HCT116 (cell line): Measurements from ENCODE around the gene SH2B3. TPM values are rescaled to one million over a fixed set of nuclear protein-coding genes. Genes with fewer than 3 reads are reported as not detected.

ENCODE experiments used
- ATAC-seq: fragments of 200-7000 bp; cut with Tn5 transposase; 2 replicates; pipeline ENCODE4 v1.9.1; 2020; ENCODE audit warnings: mild to moderate bottlenecking, moderate library complexity
- BruUV-seq: library from RNA; stranded (reverse); fragments of 400-500 nt; replicated peaks from 2 replicates; lab custom pipeline; 2021; lab: Mats Ljungman, UMichigan
- CTCF ChIA-PET: fragments of 300-600 bp; sonication (Branson Sonifier 250); formaldehyde crosslinking; loops from one replicate; lab custom pipeline; 2021; ENCODE audit warnings: antibody characterized with exemption; lab: Charles Lee
- POLR2A ChIA-PET: fragments of 300-600, 350-600 bp; sonication (Branson Sonifier 250); formaldehyde crosslinking; loops from one replicate; lab custom pipeline; 2021; ENCODE audit warnings: antibody characterized with exemption; lab: Charles Lee
- RAD21 ChIA-PET, 2 experiments: fragments of 300-600 bp; sonication (Branson Sonifier 250); formaldehyde crosslinking; loops; one replicate each; lab custom pipeline; 2023; ENCODE audit warnings: low total read pairs in 2 of 2; ENCODE audit not compliant: uncharacterized antibody in 2 of 2, unreplicated experiment in 2 of 2, low non-redundant PET in 1 of 2; lab: Charles Lee
- DNase-seq: peaks from one replicate; pipeline ENCODE4 v3.0.0-alpha.2; 2010; ENCODE audit warnings: low read depth, low spot score
- H2AFZ ChIP-seq: fragments of 200-600 bp; shearing (Covaris generic), sonication (generic); 2 replicates; pipeline ENCODE4 v1.6.1; 2017; ENCODE audit warnings: low read depth, mixed run types, mixed read lengths, antibody characterized with exemption, low read length; ENCODE audit not compliant: poor library complexity, severe bottlenecking
- H3K27ac ChIP-seq: 2 replicates; pipeline ENCODE4 v1.5.1; 2012; ENCODE audit warnings: low read depth, low read length
- H3K27me3 ChIP-seq: fragments of 200-600 bp; sonication (generic); 2 replicates; pipeline ENCODE4 v1.6.1; 2016; ENCODE audit warnings: mixed run types, low read length, mixed read lengths; ENCODE audit not compliant: insufficient read depth
- H3K36me3 ChIP-seq, 2 experiments: fragments of 200-500 bp in 1 of 2; fragments of 200-600 bp in 1 of 2; sonication (Bioruptor generic) in 1 of 2; sonication (generic) in 1 of 2; 2 replicates each; pipeline versions ENCODE4 v1.5.1 to v1.6.1; 2014 to 2016; ENCODE audit warnings: low read length in 2 of 2, inconsistent platforms in 1 of 2, mixed read lengths in 1 of 2, mixed run types in 1 of 2; ENCODE audit not compliant: insufficient read depth in 2 of 2, control insufficient read depth in 1 of 2
- H3K4me1 ChIP-seq, 2 experiments: fragments of 200-600 bp in 1 of 2; sonication (generic) in 1 of 2; 2 replicates each; pipeline versions ENCODE4 v1.5.1 to v1.6.1; 2012 to 2017; ENCODE audit warnings: low read length in 2 of 2, inconsistent platforms in 1 of 2, mild to moderate bottlenecking in 1 of 2, mixed read lengths in 1 of 2, mixed run types in 1 of 2, moderate library complexity in 1 of 2; ENCODE audit not compliant: insufficient read depth in 2 of 2, control insufficient read depth in 1 of 2
- H3K4me2 ChIP-seq: fragments of 200-600 bp; sonication (generic); 2 replicates; pipeline ENCODE4 v1.6.1; 2017; ENCODE audit warnings: mixed run types, low read length, mixed read lengths
- H3K4me3 ChIP-seq, 2 experiments: fragments of 200-600 bp in 1 of 2; sonication (generic) in 1 of 2; replicated peaks in 1 of 2; 2 replicates each; pipeline ENCODE4 v1.5.1; 2011 to 2016; ENCODE audit warnings: low read length in 2 of 2, control low read depth in 1 of 2, low read depth in 1 of 2, mild to moderate bottlenecking in 1 of 2, mixed read lengths in 1 of 2, mixed run types in 1 of 2
- H3K79me2 ChIP-seq: fragments of 200-600 bp; sonication (generic); 2 replicates; pipeline ENCODE4 v1.6.1; 2017; ENCODE audit warnings: mild to moderate bottlenecking, mixed run types, low read length, moderate library complexity, mixed read lengths; ENCODE audit not compliant: insufficient read depth
- H3K9ac ChIP-seq: fragments of 200-600 bp; sonication (generic); 2 replicates; pipeline ENCODE4 v1.6.1; 2016; ENCODE audit warnings: low read length, mixed read lengths
- H3K9me2 ChIP-seq: fragments of 200-600 bp; sonication (generic), shearing (Covaris generic); 2 replicates; pipeline ENCODE4 v1.6.1; 2017; ENCODE audit warnings: mixed run types, mild to moderate bottlenecking, moderate library complexity; ENCODE audit not compliant: insufficient read depth
- H3K9me3 ChIP-seq, 2 experiments: fragments of 200-500 bp in 1 of 2; fragments of 200-600 bp in 1 of 2; sonication (Bioruptor generic) in 1 of 2; sonication (generic) in 1 of 2; 2 replicates each; pipeline ENCODE4 v1.6.1; 2014 to 2017; ENCODE audit warnings: low read length in 2 of 2, mixed read lengths in 2 of 2, inconsistent platforms in 1 of 2, low read depth in 1 of 2, mild to moderate bottlenecking in 1 of 2, mixed run types in 1 of 2, moderate library complexity in 1 of 2; ENCODE audit not compliant: control insufficient read depth in 1 of 2, insufficient read depth in 1 of 2
- H4K20me1 ChIP-seq: fragments of 200-600 bp; sonication (generic), shearing (Covaris generic); 2 replicates; pipeline ENCODE4 v1.6.1; 2017; ENCODE audit warnings: mixed run types, mild to moderate bottlenecking, moderate library complexity; ENCODE audit not compliant: insufficient read depth
- CEBPB ChIP-seq: IDR thresholded peaks from 2 replicates; pipeline ENCODE4 v1.6.1; 2012; ENCODE audit warnings: low read depth
- ELF1 ChIP-seq: IDR thresholded peaks from 2 replicates; pipeline ENCODE4 v1.6.1; 2012; ENCODE audit warnings: low read depth, borderline replicate concordance
- EZH2 ChIP-seq: fragments of 200-600 bp; sonication (generic); IDR thresholded peaks from 2 replicates; pipeline ENCODE4 v1.6.1; 2017; ENCODE audit warnings: antibody characterized with exemption, mixed run types
- EZH2phosphoT487 ChIP-seq: fragments of 200-600 bp; IDR thresholded peaks from 2 replicates; pipeline ENCODE4 v1.6.1; 2018; ENCODE audit warnings: antibody characterized with exemption, borderline replicate concordance
- FOSL1 ChIP-seq: IDR thresholded peaks from 2 replicates; pipeline ENCODE4 v1.6.1; 2012; ENCODE audit warnings: low read depth
- JUND ChIP-seq: IDR thresholded peaks from 2 replicates; pipeline ENCODE4 v1.6.1; 2012
- POLR2AphosphoS5 ChIP-seq: IDR thresholded peaks from 2 replicates; pipeline ENCODE4 v1.6.1; 2011; ENCODE audit warnings: mild to moderate bottlenecking, low read depth, low read length, moderate library complexity
- RAD21 ChIP-seq: IDR thresholded peaks from 2 replicates; pipeline ENCODE4 v1.6.1; 2012; ENCODE audit warnings: low read depth, mild to moderate bottlenecking
- SIN3A ChIP-seq: IDR thresholded peaks from 2 replicates; pipeline ENCODE4 v1.6.1; 2012; ENCODE audit warnings: low read depth
- SP1 ChIP-seq: IDR thresholded peaks from 2 replicates; pipeline ENCODE4 v1.6.1; 2012; ENCODE audit warnings: low read depth
- TCF7L2 ChIP-seq: IDR thresholded peaks from 2 replicates; pipeline ENCODE4 v1.7.0; 2011; ENCODE audit warnings: borderline replicate concordance, inconsistent platforms; ENCODE audit not compliant: insufficient read depth, insufficient read length; ENCODE audit errors: extremely low read depth
- ZNF274 ChIP-seq: fragments of 200-500 bp; sonication (Bioruptor generic); IDR thresholded peaks from 2 replicates; pipeline ENCODE4 v1.6.1; 2014; ENCODE audit warnings: mild to moderate bottlenecking, low read depth, low read length, inconsistent platforms
- intact Hi-C: fragments of 100-400 bp; cut with micrococcal nuclease; formaldehyde crosslinking; loops from 2 replicates; pipeline ENCODE4 v1.10.0; 2022
- total RNA-seq: library from RNA; stranded (reverse); gene quantifications from one replicate; pipeline ENCODE4 v1.2.1, GENCODE V29; 2021; ENCODE audit not compliant: unreplicated experiment
- TF ChIP-seq, protein P1 (sequence below): IDR thresholded peaks from 2 replicates; pipeline ENCODE4 v1.6.1; 2011; ENCODE audit warnings: mild to moderate bottlenecking, low read length, moderate library complexity; ENCODE audit not compliant: insufficient replicate concordance; ENCODE audit errors: extremely low read depth
- TF ChIP-seq, protein P2 (sequence below): IDR thresholded peaks from 2 replicates; pipeline ENCODE4 v1.6.1; 2012; ENCODE audit warnings: low read depth
- TF ChIP-seq, protein P3 (sequence below): IDR thresholded peaks from 2 replicates; pipeline ENCODE4 v1.6.1; 2012

SH2B3 gene
- total RNA-seq, 1 experiment from 2014 or later: 17.3 TPM

DNA sequence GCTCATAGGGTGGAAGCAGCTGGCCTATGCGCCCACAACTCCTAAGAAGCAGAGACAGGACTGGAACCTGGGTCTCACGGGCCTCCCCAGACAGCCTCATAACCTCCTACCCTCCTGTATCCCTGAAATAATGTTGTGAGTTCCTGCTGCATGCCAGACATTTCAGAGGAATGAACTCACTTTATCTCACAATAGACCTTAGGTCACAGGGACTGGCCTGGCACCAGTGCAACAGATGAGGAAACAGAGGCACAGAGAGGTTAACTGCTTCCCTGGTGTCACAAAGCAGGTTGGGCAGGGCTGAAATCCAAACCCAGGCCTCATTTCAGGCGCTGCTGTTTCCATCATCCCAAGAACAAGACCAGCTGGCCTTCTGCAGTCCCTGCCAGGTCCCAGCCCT is 42.1 kb upstream of the SH2B3 start (continued):
- TF ChIP-seq, protein P1, sequence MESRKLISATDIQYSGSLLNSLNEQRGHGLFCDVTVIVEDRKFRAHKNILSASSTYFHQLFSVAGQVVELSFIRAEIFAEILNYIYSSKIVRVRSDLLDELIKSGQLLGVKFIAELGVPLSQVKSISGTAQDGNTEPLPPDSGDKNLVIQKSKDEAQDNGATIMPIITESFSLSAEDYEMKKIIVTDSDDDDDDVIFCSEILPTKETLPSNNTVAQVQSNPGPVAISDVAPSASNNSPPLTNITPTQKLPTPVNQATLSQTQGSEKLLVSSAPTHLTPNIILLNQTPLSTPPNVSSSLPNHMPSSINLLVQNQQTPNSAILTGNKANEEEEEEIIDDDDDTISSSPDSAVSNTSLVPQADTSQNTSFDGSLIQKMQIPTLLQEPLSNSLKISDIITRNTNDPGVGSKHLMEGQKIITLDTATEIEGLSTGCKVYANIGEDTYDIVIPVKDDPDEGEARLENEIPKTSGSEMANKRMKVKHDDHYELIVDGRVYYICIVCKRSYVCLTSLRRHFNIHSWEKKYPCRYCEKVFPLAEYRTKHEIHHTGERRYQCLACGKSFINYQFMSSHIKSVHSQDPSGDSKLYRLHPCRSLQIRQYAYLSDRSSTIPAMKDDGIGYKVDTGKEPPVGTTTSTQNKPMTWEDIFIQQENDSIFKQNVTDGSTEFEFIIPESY: no peak
- no peak for TF ChIP-seq SP1
- no peak for TF ChIP-seq TCF7L2
- TF ChIP-seq EZH2phosphoT487: no peak
- TF ChIP-seq, all 23 proteins: peak for 0

DNA sequence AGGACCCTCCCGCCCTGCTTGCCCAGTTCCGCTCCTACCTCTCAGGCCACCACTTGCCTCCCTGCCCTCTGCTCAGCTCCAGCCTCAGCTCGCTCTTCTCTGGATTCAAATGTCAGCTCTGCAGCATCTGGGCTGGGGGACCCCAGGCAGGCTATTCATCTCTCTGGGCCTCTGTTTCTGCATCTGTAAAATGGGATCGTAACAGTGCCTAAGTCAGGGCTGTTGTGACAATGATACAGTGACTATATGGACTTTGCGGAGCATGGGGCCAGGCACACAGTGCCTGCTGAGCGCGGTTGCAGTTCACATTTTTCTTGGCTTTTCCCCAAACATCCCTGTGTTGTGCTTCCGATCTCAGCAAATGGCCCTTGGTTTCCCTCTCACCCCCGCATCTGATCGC is 39.6 kb upstream of the SH2B3 start:
- ChIA-PET CTCF (no interaction called here), POLR2A (no interaction called here), RAD21 (no interaction called here)
- Histone ChIP-seq H3K27ac (no peak overlapping the region), H3K9me3 (no peaks in the 10 kb centered on the region), H3K9ac (no peak overlapping the region), H3K36me3 (no peaks in the 10 kb centered on the region; a peak in 1 of 4 replicates), H3K4me2 (no peak overlapping the region), H3K27me3 (no peaks in the 10 kb centered on the region), H3K4me3 (no peak overlapping the region), H2AFZ (no peak overlapping the region), H4K20me1 (no peaks in the 10 kb centered on the region), H3K9me2 (no peaks in the 10 kb centered on the region), H3K4me1 (peaks cover 4 to 40% of the 10 kb centered on the region in 2 experiments; a peak in 3 of 4 replicates), H3K79me2 (no peaks in the 10 kb centered on the region)
- BruUV-seq: no TSS peak
- DNase-seq (no peak), ATAC-seq (no peak)
- intact Hi-C loops: no loop called here
- no peak for TF ChIP-seq POLR2AphosphoS5
- TF ChIP-seq, protein P2, sequence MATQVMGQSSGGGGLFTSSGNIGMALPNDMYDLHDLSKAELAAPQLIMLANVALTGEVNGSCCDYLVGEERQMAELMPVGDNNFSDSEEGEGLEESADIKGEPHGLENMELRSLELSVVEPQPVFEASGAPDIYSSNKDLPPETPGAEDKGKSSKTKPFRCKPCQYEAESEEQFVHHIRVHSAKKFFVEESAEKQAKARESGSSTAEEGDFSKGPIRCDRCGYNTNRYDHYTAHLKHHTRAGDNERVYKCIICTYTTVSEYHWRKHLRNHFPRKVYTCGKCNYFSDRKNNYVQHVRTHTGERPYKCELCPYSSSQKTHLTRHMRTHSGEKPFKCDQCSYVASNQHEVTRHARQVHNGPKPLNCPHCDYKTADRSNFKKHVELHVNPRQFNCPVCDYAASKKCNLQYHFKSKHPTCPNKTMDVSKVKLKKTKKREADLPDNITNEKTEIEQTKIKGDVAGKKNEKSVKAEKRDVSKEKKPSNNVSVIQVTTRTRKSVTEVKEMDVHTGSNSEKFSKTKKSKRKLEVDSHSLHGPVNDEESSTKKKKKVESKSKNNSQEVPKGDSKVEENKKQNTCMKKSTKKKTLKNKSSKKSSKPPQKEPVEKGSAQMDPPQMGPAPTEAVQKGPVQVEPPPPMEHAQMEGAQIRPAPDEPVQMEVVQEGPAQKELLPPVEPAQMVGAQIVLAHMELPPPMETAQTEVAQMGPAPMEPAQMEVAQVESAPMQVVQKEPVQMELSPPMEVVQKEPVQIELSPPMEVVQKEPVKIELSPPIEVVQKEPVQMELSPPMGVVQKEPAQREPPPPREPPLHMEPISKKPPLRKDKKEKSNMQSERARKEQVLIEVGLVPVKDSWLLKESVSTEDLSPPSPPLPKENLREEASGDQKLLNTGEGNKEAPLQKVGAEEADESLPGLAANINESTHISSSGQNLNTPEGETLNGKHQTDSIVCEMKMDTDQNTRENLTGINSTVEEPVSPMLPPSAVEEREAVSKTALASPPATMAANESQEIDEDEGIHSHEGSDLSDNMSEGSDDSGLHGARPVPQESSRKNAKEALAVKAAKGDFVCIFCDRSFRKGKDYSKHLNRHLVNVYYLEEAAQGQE: no peak
- no peak for TF ChIP-seq RAD21
- TF ChIP-seq EZH2: no peak
- TF ChIP-seq FOSL1: no peak
- TF ChIP-seq SIN3A: no peak
- TF ChIP-seq TCF7L2: no peak
- TF ChIP-seq ELF1: no peak
- TF ChIP-seq JUND: no peak
- TF ChIP-seq, protein P3, sequence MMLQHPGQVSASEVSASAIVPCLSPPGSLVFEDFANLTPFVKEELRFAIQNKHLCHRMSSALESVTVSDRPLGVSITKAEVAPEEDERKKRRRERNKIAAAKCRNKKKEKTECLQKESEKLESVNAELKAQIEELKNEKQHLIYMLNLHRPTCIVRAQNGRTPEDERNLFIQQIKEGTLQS: no peak
- no peak for TF ChIP-seq ZNF274
- TF ChIP-seq, protein P1: no peak
- TF ChIP-seq EZH2phosphoT487: no peak
- TF ChIP-seq CEBPB: no peak
